GM23338 (cell line): Measurements from ENCODE around the gene TAB3. TPM values are rescaled to one million over a fixed set of nuclear protein-coding genes. Genes with fewer than 3 reads are reported as not detected.

ENCODE experiments used
- ATAC-seq: fragments of 200-7000 bp; cut with Tn5 transposase; 3 replicates; pipeline ENCODE4 v1.9.1; 2020
- DNase-seq: peaks from one replicate; pipeline ENCODE4 v3.0.0-alpha.2; 2015; ENCODE audit warnings: low spot score
- H2AFZ ChIP-seq: fragments of 200-600 bp; sonication (generic); 2 replicates; pipeline ENCODE4 v1.8.0; 2016; ENCODE audit warnings: antibody characterized with exemption, mild to moderate bottlenecking, moderate library complexity
- H3F3A ChIP-seq: fragments of 200-600 bp; sonication (generic); replicated peaks from 2 replicates; pipeline ENCODE4 v1.8.0; 2017; ENCODE audit warnings: antibody characterized with exemption, mixed run types, low read depth
- H3K27ac ChIP-seq: fragments of 200-600 bp; sonication (generic); 2 replicates; pipeline ENCODE4 v1.6.1; 2016; ENCODE audit warnings: low read depth
- H3K27me3 ChIP-seq: fragments of 200-600 bp; sonication (generic); 2 replicates; pipeline ENCODE4 v1.8.0; 2016; ENCODE audit warnings: mild to moderate bottlenecking, mixed run types, moderate library complexity; ENCODE audit not compliant: insufficient read depth
- H3K36me3 ChIP-seq: fragments of 200-600 bp; sonication (generic); 2 replicates; pipeline ENCODE4 v1.8.0; 2016; ENCODE audit warnings: mild to moderate bottlenecking; ENCODE audit not compliant: insufficient read depth
- H3K4me1 ChIP-seq: fragments of 200-600 bp; sonication (generic); 2 replicates; pipeline ENCODE4 v1.8.0; 2016; ENCODE audit warnings: mild to moderate bottlenecking, moderate library complexity; ENCODE audit not compliant: insufficient read depth
- H3K4me2 ChIP-seq: fragments of 200-600 bp; sonication (generic); 2 replicates; pipeline ENCODE4 v1.7.1; 2017; ENCODE audit warnings: mixed run types
- H3K4me3 ChIP-seq: fragments of 200-600 bp; sonication (generic); 2 replicates; pipeline ENCODE4 v1.6.1; 2016; ENCODE audit warnings: mixed run types
- H3K79me2 ChIP-seq: fragments of 200-600 bp; sonication (generic); replicated peaks from 2 replicates; pipeline ENCODE4 v1.8.0; 2017; ENCODE audit warnings: mild to moderate bottlenecking; ENCODE audit not compliant: insufficient read depth
- H3K9me2 ChIP-seq: fragments of 200-600 bp; sonication (generic); 2 replicates; pipeline ENCODE4 v1.8.0; 2017; ENCODE audit not compliant: insufficient read depth
- H4K20me1 ChIP-seq: fragments of 200-600 bp; sonication (generic); replicated peaks from 2 replicates; pipeline ENCODE4 v1.8.0; 2017; ENCODE audit warnings: mild to moderate bottlenecking; ENCODE audit not compliant: insufficient read depth
- H3K27ac Mint-ChIP-seq: 2 replicates; pipeline ENCODE4 v1.8.0; 2020; ENCODE audit warnings: inconsistent platforms, mild to moderate bottlenecking, moderate library complexity, mixed read lengths
- H3K27me3 Mint-ChIP-seq: 3 replicates; pipeline ENCODE4 v1.8.0; 2022; ENCODE audit warnings: low read depth, mild to moderate bottlenecking, moderate library complexity, mixed read lengths, inconsistent platforms; ENCODE audit not compliant: insufficient read depth, poor library complexity
- H3K36me3 Mint-ChIP-seq: 3 replicates; pipeline ENCODE4 v1.8.0; 2021; ENCODE audit warnings: low read depth, mild to moderate bottlenecking, inconsistent platforms, moderate library complexity, mixed read lengths
- H3K4me1 Mint-ChIP-seq: 3 replicates; pipeline ENCODE4 v1.8.0; 2020; ENCODE audit warnings: mild to moderate bottlenecking, inconsistent platforms, mixed read lengths
- H3K4me3 Mint-ChIP-seq: 3 replicates; pipeline ENCODE4 v1.8.0; 2021; ENCODE audit warnings: moderate library complexity, mild to moderate bottlenecking, inconsistent platforms, mixed read lengths
- H3K9me3 Mint-ChIP-seq: 3 replicates; pipeline ENCODE4 v1.8.0; 2020; ENCODE audit warnings: moderate library complexity, mild to moderate bottlenecking, inconsistent platforms, mixed read lengths
- CTCF ChIP-seq, 2 experiments: fragments of 200-600 bp in 1 of 2; sonication (generic) in 1 of 2; conservative IDR thresholded peaks; 2 replicates each; pipeline versions ENCODE4 v1.5.1 to v1.6.1; 2016 to 2017; ENCODE audit warnings: antibody characterized with exemption in 2 of 2, low read depth in 2 of 2, mild to moderate bottlenecking in 2 of 2, moderate library complexity in 1 of 2
- EZH2 ChIP-seq: fragments of 200-600 bp; sonication (generic); IDR thresholded peaks from one replicate; pipeline ENCODE4 v1.8.0; 2017; ENCODE audit warnings: antibody characterized with exemption, mild to moderate bottlenecking, low read depth; ENCODE audit not compliant: unreplicated experiment
- EZH2phosphoT487 ChIP-seq: fragments of 200-600 bp; sonication (generic); IDR thresholded peaks from one replicate; pipeline ENCODE4 v1.8.1; 2018; ENCODE audit warnings: antibody characterized with exemption; ENCODE audit not compliant: unreplicated experiment
- JUNB ChIP-seq: IDR thresholded peaks from one replicate; pipeline ENCODE4 v1.6.1; 2016; ENCODE audit warnings: antibody characterized with exemption; ENCODE audit not compliant: unreplicated experiment
- NANOG ChIP-seq: IDR thresholded peaks from 2 replicates; pipeline ENCODE4 v1.6.1; 2016; ENCODE audit warnings: antibody characterized with exemption, borderline replicate concordance
- POLR2AphosphoS5 ChIP-seq: IDR thresholded peaks from 2 replicates; pipeline ENCODE4 v1.6.1; 2016; ENCODE audit warnings: antibody characterized with exemption, low read depth
- REST ChIP-seq: IDR thresholded peaks from one replicate; pipeline ENCODE4 v1.6.1; 2018; ENCODE audit warnings: antibody characterized with exemption; ENCODE audit not compliant: unreplicated experiment
- STAT1 ChIP-seq: IDR thresholded peaks from one replicate; pipeline ENCODE4 v1.6.1; 2016; ENCODE audit warnings: antibody characterized with exemption; ENCODE audit not compliant: unreplicated experiment
- ZNF114 ChIP-seq: fragments of 250-450 bp; sonication (Bioruptor Pico); IDR thresholded peaks from 2 replicates; pipeline ENCODE4 v1.5.0; 2020; ENCODE audit warnings: mild to moderate bottlenecking, moderate library complexity
- ZNF331 ChIP-seq: fragments of 250-450 bp; sonication (Bioruptor Pico); IDR thresholded peaks from 2 replicates; pipeline ENCODE4 v1.5.0; 2020; ENCODE audit warnings: low read depth, mild to moderate bottlenecking, moderate library complexity
- polyA plus RNA-seq: library from polyadenylated mRNA; unstranded; fragments of >200 nt; fragmentation: Nextera tagmentation; extraction: Ambion mirVana; gene quantifications from 2 replicates; pipeline ENCODE4 v1.2.1, GENCODE V29; 2016
- total RNA-seq: library from RNA; depleted of rRNA; stranded (reverse); fragments of >200 nt; shearing (Covaris generic); gene quantifications from 2 replicates; pipeline ENCODE4 v1.2.3, GENCODE V29; 2014
- TF ChIP-seq, protein P1 (sequence below): IDR thresholded peaks from 2 replicates; pipeline ENCODE4 v1.6.1; 2016; ENCODE audit warnings: antibody characterized with exemption

Gene TAB3
- total and polyA plus RNA-seq, 2 experiments from 2014 or later: 4.4 to 21.7 TPM

DNA sequence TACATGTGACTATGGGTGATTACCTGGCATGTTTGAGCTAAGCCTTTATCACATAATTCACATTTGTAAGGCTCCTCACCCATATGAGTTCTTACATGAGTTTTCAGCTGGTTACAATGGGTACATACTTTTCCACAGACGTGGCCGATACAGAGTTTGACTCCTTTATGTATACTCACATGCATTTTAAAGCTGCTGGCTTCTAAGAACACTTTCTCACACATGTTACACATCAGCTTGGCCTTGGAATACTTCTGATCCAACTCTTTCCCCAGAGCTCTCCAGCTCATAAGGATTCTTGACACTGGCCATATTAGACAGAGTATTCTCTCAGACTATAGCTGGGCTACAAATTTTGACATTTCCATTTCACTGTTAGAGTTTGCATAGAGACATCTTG lies 66.3 kb downstream of the TAB3 start:
- no peaks in the 10 kb centered on the region for H3K36me3 ChIP-seq
- Mint-ChIP-seq H3K27ac (no peak overlapping the region), H3K9me3 (no peaks in the 10 kb centered on the region), H3K4me1 (peaks cover 10% of the 10 kb centered on the region; the same call in 2 of the 3 replicates), H3K36me3 (no peaks in the 10 kb centered on the region), H3K27me3 (peaks cover 5% of the 10 kb centered on the region), H3K4me3 (no peak overlapping the region)
- H4K20me1 ChIP-seq: no peaks in the 10 kb centered on the region
- H3K9me2 ChIP-seq: no peaks in the 10 kb centered on the region
- H3K4me3 ChIP-seq: no peak overlapping the region
- no peak overlapping the region for H3K4me2 ChIP-seq
- H3K4me1 ChIP-seq: no peaks in the 10 kb centered on the region
- no peaks in the 10 kb centered on the region for H3K27me3 ChIP-seq
- DNase-seq (no peak), ATAC-seq (no peak)
- no peak overlapping the region for H2AFZ ChIP-seq
- H3K79me2 ChIP-seq: no peaks in the 10 kb centered on the region
- H3K27ac ChIP-seq: no peak overlapping the region
- no peaks in the 10 kb centered on the region for H3F3A ChIP-seq
- no peak for TF ChIP-seq ZNF331 (CRISPR knock-in tag)
- TF ChIP-seq, protein P1, sequence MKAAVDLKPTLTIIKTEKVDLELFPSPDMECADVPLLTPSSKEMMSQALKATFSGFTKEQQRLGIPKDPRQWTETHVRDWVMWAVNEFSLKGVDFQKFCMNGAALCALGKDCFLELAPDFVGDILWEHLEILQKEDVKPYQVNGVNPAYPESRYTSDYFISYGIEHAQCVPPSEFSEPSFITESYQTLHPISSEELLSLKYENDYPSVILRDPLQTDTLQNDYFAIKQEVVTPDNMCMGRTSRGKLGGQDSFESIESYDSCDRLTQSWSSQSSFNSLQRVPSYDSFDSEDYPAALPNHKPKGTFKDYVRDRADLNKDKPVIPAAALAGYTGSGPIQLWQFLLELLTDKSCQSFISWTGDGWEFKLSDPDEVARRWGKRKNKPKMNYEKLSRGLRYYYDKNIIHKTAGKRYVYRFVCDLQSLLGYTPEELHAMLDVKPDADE: no peak
- no peak for TF ChIP-seq JUNB
- TF ChIP-seq POLR2AphosphoS5: no peak
- TF ChIP-seq CTCF (conservative IDR thresholded peaks at IDR 0.05; ENCODE audit: low read depth in 2 of 2): no peak
- no peak for TF ChIP-seq ZNF114 (CRISPR knock-in tag)
- TF ChIP-seq NANOG: no peak
- no peak for TF ChIP-seq STAT1
- no peak for TF ChIP-seq EZH2phosphoT487
- TF ChIP-seq REST: no peak
- no peak for TF ChIP-seq EZH2
